Vagina (tissue), 2 donors: ENCODE data around the gene ELMOD2. TPM values are rescaled to one million over a fixed set of nuclear protein-coding genes. Genes with fewer than 3 reads are reported as not detected.

Experiments
- DNase-seq, 2 donors: peaks; one replicate each; pipeline ENCODE4 v3.0.0-alpha.2; 2017; ENCODE audit errors: extremely low spot score in 2 of 2
- H3K27ac ChIP-seq: fragments of 200-600 bp; sonication (generic); one replicate; pipeline ENCODE4 v1.5.1; 2019
- H3K27me3 ChIP-seq: fragments of 200-600 bp; sonication (generic); one replicate; pipeline ENCODE4 v1.5.1; 2019
- H3K36me3 ChIP-seq, 2 donors: fragments of 200-600 bp; sonication (generic); one replicate each; pipeline ENCODE4 v1.5.1; 2017 to 2019
- H3K4me1 ChIP-seq: fragments of 200-600 bp; sonication (generic); one replicate; pipeline ENCODE4 v1.5.1; 2019
- H3K4me3 ChIP-seq, 2 donors: fragments of 200-600 bp; sonication (generic); 1 replicate in 1 of 2; 2 replicates in 1 of 2; pipeline ENCODE4 v1.5.1; 2016 to 2019
- H3K9me3 ChIP-seq: fragments of 200-600 bp; sonication (generic); one replicate; pipeline ENCODE4 v1.5.1; 2019
- POLR2A ChIP-seq, 2 donors: fragments of 450-650 bp; IDR thresholded peaks; one replicate each; pipeline ENCODE4 v1.6.1; 2017; ENCODE audit warnings: antibody characterized with exemption in 2 of 2, mild to moderate bottlenecking in 2 of 2, moderate library complexity in 2 of 2
- POLR2AphosphoS5 ChIP-seq, 2 donors: sonication (generic); formaldehyde crosslinking; IDR thresholded peaks; one replicate each; pipeline ENCODE4 v1.9.0; 2017; ENCODE audit warnings: antibody characterized with exemption in 2 of 2, mild to moderate bottlenecking in 2 of 2, low read depth in 1 of 2; ENCODE audit not compliant: insufficient read depth in 1 of 2
- intact Hi-C: fragments of 100-400 bp; cut with DNase I; formaldehyde crosslinking; loops from one replicate; pipeline ENCODE4 v1.15.1; 2023
- total RNA-seq: library from RNA; depleted of rRNA; stranded (reverse); fragments of >200 nt; gene quantifications from one replicate; pipeline ENCODE4 v1.2.3, GENCODE V29; 2016
- TF ChIP-seq, protein P1 (sequence below), 3 experiments: fragments of 450-650 bp in 2 of 3; fragments of 200-600 bp in 1 of 3; sonication (generic) in 1 of 3; IDR thresholded peaks; one replicate each; pipeline ENCODE4 v1.5.1; 2017 to 2019; ENCODE audit warnings: antibody characterized with exemption in 3 of 3, mild to moderate bottlenecking in 2 of 3, moderate library complexity in 2 of 3

The ELMOD2 gene
- total RNA-seq, 1 donor from 2014 or later, result 15.7 TPM

DNA sequence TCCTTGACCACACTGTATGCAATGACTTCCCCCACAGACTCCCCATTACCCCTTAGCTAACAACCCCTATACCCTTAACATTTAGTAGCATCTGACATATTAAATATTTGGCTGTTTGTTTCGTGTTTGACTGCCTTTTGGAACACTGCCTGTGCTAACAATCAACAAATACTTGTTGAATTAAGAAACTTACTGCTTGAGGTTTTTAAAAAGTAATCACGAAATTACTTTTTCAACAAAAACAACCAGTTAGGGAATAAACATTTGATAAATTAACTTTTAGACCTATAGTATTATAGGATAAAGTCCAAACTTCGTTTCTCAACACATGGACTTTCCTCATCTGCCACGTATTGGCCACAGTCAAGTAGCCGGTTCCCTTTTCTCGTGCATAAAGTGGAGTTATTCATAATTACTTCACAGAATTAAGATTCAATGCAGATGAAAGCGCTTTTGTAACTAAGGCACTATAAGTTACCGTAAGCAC, 555 bp upstream of the ELMOD2 start:
- Histone ChIP-seq H3K36me3 (peaks cover 0 to 6% of the 10 kb centered on the region in 2 donors), H3K4me3 (peak overlapping the region; percentile 92 to 96), H3K27ac (peak overlapping the region; percentile 76), H3K4me1 (peaks cover 20% of the 10 kb centered on the region), H3K27me3 (no peaks in the 10 kb centered on the region), H3K9me3 (no peaks in the 10 kb centered on the region)
- DNase-seq, result no peak
- intact Hi-C loops, result loop anchor here (10.0 kb wide), 1 partner anchor 149 kb away; the partner anchor contains the start of gene SCOC
- TF ChIP-seq POLR2AphosphoS5 (IDR thresholded peaks at IDR 0.05; ENCODE audit: insufficient read depth in 1 of 2, low read depth in 1 of 2), result no peak

DNA sequence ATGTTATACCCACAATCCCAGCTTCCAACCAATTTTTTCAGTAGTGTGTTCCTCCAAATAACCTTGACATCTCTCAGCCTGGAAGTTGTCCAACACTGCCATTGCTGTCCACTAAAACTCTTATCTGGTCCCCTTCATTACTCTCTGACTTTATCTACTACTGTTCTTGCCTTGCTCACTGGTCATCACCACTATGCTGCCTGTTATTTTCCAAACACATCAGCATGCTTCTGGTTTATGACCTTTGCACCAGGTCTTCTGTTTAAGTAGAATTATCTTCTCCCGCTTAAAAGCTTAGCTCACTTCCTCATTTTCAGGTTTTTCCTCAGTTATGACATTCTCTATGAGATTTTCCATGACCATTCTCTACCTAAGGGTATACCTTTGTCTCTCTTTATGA, 5.5 kb downstream of the ELMOD2 start:
- TF ChIP-seq POLR2A (IDR thresholded peaks at IDR 0.05) (no peak), POLR2AphosphoS5 (IDR thresholded peaks at IDR 0.05; ENCODE audit: insufficient read depth in 1 of 2, low read depth in 1 of 2) (no peak)
- TF ChIP-seq, protein P1, sequence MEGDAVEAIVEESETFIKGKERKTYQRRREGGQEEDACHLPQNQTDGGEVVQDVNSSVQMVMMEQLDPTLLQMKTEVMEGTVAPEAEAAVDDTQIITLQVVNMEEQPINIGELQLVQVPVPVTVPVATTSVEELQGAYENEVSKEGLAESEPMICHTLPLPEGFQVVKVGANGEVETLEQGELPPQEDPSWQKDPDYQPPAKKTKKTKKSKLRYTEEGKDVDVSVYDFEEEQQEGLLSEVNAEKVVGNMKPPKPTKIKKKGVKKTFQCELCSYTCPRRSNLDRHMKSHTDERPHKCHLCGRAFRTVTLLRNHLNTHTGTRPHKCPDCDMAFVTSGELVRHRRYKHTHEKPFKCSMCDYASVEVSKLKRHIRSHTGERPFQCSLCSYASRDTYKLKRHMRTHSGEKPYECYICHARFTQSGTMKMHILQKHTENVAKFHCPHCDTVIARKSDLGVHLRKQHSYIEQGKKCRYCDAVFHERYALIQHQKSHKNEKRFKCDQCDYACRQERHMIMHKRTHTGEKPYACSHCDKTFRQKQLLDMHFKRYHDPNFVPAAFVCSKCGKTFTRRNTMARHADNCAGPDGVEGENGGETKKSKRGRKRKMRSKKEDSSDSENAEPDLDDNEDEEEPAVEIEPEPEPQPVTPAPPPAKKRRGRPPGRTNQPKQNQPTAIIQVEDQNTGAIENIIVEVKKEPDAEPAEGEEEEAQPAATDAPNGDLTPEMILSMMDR (IDR thresholded peaks at IDR 0.05), result no peak
- Histone ChIP-seq H3K27ac (no peak overlapping the region), H3K27me3 (no peaks in the 10 kb centered on the region), H3K4me3 (no peak overlapping the region), H3K9me3 (no peaks in the 10 kb centered on the region), H3K36me3 (peaks cover 0 to 6% of the 10 kb centered on the region in 2 donors), H3K4me1 (peaks cover 11% of the 10 kb centered on the region)
- no peak for DNase-seq
- intact Hi-C loops, result loop anchor here (10.0 kb wide), 1 partner anchor 155 kb away; the partner anchor contains the start of gene SCOC

DNA sequence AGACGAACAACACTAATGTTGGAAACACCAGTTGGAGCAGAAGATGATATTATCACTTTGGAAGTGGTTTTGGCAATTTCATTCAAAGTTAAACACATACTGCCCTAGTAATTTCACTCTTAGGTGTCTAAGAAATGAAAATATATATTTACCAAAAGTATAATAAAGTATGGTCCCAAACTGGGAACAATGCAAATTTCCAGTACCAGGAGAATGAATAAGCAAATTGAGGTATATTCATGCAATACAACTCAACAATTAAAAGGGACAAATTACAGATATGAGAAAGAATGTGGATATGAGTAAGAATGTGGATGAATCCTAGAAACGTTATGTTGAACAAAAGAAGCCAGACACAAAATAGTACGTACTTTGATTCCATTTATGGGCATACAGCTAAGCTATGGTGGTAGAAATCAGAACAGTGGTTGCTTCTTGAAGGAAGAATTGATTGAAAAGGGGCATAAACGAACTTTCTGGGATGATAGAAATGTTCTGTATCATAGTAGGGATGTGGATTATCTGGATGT, 10.0 kb downstream of the ELMOD2 start:
- H3K36me3 ChIP-seq, result peaks cover 0 to 10% of the 10 kb centered on the region in 2 donors
- H3K27ac ChIP-seq, result no peak overlapping the region
- no peak overlapping the region for H3K4me3 ChIP-seq
- DNase-seq, result no peak
- H3K27me3 ChIP-seq, result no peaks in the 10 kb centered on the region
- no peak for TF ChIP-seq POLR2AphosphoS5 (IDR thresholded peaks at IDR 0.05; ENCODE audit: insufficient read depth in 1 of 2, low read depth in 1 of 2)
- TF ChIP-seq POLR2A (IDR thresholded peaks at IDR 0.05), result no peak
- TF ChIP-seq, protein P1 (IDR thresholded peaks at IDR 0.05), result no peak
- no peaks in the 10 kb centered on the region for H3K4me1 ChIP-seq
- no peaks in the 10 kb centered on the region for H3K9me3 ChIP-seq
- intact Hi-C loops, result no loop called here

- TF ChIP-seq POLR2AphosphoS5 (IDR thresholded peaks at IDR 0.05; ENCODE audit: insufficient read depth in 1 of 2, low read depth in 1 of 2) (no peak), POLR2A (IDR thresholded peaks at IDR 0.05) (no peak)
- TF ChIP-seq, protein P1 (IDR thresholded peaks at IDR 0.05), result no peak
- H3K27me3 ChIP-seq, result no peaks in the 10 kb centered on the region
- H3K4me1 ChIP-seq, result no peaks in the 10 kb centered on the region
- DNase-seq, result no peak
- intact Hi-C loops, result no loop called here
- no peaks in the 10 kb centered on the region for H3K9me3 ChIP-seq
- no peak overlapping the region for H3K27ac ChIP-seq
- no peaks in the 10 kb centered on the region for H3K36me3 ChIP-seq
- no peak overlapping the region for H3K4me3 ChIP-seq
Observed at GRCh38 chr4:140556372-140557085, 32.6 kb downstream of the ELMOD2 start.

GRCh38 chr4:140557831-140558435, 34.0 kb downstream of the ELMOD2 start:
- H3K27ac ChIP-seq, result no peak overlapping the region
- intact Hi-C loops, result no loop called here
- no peak for DNase-seq
- TF ChIP-seq, protein P1 (IDR thresholded peaks at IDR 0.05), result no peak
- TF ChIP-seq POLR2A (IDR thresholded peaks at IDR 0.05) (no peak), POLR2AphosphoS5 (IDR thresholded peaks at IDR 0.05; ENCODE audit: insufficient read depth in 1 of 2, low read depth in 1 of 2) (no peak)
- no peak overlapping the region for H3K4me3 ChIP-seq
- H3K9me3 ChIP-seq, result no peaks in the 10 kb centered on the region
- H3K36me3 ChIP-seq, result no peaks in the 10 kb centered on the region
- no peaks in the 10 kb centered on the region for H3K4me1 ChIP-seq
- H3K27me3 ChIP-seq, result no peaks in the 10 kb centered on the region
